ENCODE data around the gene FSTL3. TPM values are rescaled to one million over a fixed set of nuclear protein-coding genes. Genes with fewer than 3 reads are reported as not detected.

Gene FSTL3
- total RNA-seq, 1 donor from 2014 or later = 27.4 TPM

DNA sequence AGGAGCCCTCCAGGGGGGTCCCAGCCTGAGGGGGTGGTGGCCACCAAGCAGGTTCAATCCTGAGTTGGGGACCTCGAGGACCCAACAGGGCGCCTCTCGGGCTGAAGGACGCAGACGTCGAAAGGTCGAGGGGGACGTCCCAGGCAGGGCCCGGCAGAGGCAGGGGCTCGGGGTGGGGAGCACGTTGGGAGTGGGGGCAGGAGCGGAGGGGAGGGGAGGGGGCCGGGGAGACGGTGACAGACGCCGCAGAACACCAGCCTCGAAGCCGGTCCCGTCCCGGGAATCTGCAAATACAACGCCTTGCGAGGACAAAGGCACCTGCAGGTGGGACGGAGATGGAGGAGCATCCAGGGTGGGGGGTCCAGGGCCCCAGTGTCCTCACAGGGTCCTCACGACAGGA lies 32.5 kb upstream of the FSTL3 start:
- ATAC-seq (ENCODE audit: poor library complexity) = no peak
- intact Hi-C loops (cut with DNase I) = no loop called here
- DNase-seq = no peak

DNA sequence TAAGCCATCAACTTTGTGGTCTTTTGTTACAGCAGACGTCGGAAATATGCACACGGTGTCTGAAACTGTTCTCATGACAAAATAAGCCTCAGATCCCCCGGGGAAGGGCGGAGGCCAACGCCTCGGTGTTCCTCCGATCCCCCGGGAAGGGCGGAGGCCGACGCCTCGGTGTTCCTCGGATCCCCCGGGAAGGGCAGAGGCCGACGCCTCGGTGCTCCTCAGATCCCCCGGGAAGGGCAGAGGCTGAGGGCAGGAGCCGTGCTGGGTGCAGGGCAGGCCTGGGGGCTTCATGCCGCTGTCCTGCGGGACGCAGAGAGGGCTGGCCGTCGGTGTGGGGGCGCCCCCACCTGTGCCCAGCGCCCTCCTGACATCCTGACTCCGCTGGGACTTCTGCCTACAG lies 31.8 kb upstream of the FSTL3 start:
- no peak for ATAC-seq (ENCODE audit: poor library complexity)
- DNase-seq = no peak
- intact Hi-C loops (cut with DNase I) = no loop called here

DNA sequence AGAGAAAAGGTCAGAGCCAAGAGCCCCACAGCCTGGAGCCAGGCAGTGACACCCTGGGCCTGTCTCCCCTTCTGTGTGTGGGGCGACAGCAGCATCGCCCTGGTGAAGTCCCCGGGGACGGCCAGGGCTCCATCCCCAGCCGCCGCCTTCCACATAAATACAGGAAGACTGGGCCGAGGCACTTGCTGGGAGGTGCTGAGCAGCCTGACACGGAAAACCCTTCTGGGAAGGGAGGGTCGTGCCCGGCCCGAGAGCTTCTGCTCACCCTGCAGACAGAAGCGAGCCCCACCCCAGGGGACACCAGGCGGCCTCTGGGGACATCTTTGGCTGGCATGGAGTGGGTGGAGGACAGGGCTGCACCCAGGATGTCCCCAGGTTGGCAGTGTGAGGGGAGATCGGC lies 31.4 kb upstream of the FSTL3 start:
- intact Hi-C loops (cut with DNase I) = no loop called here
- ATAC-seq (ENCODE audit: poor library complexity) (no peak), DNase-seq (no peak)

DNA sequence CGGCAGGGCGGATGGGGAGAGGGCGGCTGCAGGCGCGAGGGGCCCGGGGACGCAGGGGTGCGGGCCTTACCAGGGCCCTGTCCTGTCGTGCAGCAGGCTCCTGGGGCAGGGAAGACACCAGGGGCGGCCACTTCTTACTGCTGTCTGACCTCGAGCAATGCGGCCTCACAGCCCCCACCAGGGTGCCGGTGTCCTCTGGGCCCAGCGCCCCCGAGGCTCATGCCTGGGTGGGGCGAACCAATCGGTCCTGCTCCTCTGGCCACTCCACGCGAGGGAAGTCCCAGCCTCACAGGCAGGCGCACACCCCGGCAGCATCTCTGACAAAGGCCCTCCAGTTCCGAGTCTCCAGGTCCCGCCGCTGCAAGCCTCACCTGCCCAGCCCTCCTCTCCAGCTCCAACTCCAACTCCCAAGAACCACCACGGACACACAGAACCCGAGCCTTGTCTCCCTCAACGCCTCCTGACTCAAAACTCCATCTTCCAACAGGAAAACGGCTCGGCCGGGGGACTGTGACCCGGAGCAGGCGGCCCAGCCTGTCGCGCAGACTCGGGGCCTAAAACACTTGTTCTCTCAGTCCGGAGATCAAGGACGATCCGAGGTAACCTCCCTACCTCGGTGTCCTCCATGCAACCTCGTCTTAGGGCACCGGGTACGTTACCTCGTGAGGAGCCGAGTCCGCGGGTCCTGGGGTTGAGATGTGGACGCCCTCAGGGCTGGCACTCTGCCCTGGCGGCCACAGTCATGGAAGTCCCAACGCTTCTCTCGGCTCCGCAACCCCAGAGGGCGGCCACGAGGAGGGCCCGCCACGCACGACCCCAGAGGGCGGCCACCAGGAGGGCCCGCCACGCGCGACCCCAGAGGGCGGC lies 30.0 kb upstream of the FSTL3 start:
- ATAC-seq (ENCODE audit: poor library complexity) = no peak
- intact Hi-C loops (cut with DNase I) = no loop called here
- no peak for DNase-seq

DNA sequence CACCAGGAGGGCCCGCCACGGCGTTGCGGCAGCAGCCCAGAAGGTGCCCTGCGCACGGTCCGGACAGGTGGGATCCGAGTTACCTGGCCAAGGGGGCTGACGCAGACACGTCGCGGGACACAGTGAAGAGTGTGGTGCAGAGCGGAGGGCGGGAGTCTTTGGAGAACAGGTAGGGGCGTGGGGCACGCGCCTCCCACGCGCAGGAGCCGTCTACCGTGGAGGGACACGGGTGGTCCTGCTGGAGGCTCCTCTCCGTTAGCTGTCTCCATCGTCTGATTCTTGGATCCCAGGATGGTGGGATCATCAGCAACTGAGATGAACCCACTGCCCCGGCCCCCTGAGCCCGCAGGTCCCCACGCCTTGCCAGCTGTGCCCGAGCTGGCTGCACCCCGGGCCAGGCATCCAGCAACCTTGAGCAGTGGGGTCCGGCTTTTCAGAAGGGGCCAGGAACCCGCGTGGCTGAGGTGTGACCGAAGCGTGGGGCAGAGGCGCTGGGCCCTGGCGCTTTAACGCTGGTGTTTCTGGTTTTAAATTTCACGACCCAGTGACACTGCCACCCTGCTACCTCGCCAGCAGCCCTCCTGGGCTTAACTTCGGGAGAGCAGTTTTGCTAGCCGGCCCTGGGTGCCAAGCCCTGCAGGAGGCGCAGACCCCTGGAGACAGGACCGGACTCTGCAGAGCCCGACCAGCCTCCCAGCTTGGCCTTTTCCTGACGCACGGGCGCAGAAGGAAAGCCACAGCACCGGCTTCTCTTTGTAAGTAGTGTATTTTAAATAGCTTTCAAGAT lies 29.2 kb upstream of the FSTL3 start:
- ATAC-seq (ENCODE audit: poor library complexity) (no peak), DNase-seq (no peak)
- intact Hi-C loops (cut with DNase I) = no loop called here

DNA sequence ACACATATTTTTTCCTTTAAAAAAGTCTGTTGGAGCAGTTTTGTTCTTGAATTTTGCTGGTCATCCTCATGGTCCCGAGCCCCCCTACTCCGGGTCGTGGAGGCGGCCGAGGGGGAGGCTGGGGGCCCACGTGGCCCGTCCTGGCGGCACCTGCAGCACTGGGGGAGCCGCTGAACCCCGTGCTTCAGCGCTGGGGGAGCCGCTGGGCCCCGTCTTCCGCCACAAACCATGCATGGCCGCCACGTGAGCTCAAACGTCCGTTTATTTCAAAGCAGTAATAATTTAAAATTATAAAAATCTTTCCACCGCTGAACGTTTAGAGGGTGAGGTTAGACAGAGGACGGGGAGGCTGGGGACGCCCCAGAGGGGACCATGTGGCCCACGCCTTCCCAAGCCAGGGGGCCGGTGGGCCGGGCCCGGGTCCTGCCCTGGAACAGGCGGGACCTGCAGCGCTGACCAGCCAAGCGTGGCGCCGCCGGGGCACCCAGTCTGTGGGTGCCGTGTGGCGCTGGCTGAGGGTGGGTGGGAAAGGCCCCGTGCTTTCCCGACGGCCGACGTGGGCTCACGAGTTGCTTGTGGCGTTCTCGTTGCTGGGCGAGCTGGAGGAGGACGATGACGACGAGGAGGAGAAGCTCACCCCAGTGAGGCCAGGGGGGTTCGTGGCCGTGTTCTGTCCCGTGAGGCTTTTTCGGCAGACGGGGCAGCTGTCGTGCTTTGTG lies 28.5 kb upstream of the FSTL3 start:
- DNase-seq (no peak), ATAC-seq (ENCODE audit: poor library complexity) (no peak)
- intact Hi-C loops (cut with DNase I) = no loop called here

DNA sequence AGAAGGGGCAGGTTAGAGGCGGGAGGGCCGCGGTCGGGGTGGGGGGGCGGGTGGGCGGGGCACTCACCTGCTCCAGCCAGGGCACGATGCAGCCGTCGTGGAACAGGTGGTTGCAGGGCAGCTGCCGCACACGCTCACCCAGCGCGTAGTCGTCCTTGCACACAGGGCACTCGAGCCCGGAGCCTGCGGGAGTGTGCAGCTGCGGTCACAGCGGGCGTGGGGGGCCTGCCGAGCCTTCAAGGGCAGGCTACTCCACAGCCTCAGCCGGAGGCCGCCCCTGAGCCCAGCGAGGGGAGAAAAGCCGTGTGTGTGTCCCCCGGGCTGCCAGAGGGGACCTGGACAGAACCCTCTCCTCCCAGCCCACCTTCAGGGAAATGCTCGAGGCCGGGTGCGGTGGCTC lies 27.9 kb upstream of the FSTL3 start:
- intact Hi-C loops (cut with DNase I) = no loop called here
- ATAC-seq (ENCODE audit: poor library complexity) (no peak), DNase-seq (no peak)

DNA sequence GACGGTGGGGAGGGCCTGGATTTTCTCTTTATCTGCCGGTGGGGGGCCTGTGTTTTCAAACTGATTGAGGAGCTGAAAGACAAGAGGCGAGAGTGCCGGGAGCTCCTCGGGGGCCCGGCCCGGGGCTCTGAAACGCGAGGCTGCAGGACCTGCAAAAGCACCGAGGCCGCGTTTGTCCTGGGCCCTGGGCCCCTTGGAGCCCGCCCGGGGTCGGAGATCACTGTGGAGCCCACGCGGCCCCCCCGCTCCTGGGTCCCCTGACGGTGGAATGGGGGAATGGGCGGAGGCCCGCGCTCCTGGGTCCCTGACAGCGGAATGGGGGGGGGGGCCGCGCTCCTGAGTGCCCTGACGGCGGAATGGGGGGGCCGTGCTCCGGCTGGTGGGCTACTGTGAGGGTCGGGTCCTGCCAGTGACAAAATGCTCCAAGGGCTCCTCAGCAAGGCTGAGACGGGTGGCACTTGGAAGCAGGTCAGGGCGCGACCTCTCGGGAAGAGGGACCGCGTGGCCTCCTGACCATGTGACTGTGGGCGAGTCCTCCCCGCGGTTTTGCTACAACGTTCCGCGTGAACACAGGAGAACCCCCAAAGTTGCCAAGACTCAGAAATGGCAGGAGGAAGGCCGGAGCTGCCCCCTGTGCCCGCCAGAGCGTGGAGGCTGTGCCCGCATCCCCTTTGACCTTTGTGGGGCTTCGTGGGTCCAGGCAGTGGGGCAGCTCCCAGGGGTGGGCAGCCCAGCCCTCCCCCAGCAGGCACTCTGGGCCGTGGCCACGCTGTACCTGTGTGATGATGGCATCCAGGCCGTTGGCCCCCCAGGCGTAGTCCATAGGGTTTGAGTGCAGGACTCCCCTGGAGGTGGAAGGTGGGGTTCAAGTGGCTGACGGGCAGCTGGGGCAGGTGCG lies 27.0 kb upstream of the FSTL3 start:
- DNase-seq = no peak

DNA sequence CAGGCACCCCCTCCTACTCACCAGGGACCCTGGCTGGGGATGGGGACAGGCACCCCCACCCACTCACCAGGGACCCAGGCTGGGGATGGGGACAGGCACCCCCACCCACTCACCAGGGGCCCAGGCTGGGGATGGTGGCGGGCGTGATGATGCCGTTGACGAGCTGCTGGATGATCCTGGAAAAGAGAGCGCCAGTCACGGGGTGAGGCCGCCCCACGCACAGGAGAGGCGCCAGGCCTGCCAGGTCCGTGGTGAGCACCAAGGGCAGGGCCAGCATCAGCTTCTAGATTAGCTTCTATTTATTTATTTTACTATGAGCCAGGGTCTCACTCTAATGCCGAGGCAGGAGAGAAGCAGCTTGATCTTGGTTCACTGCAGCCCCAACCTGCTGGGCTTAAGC lies 26.1 kb upstream of the FSTL3 start:
- DNase-seq = no peak

More for the DNA sequence above, 27.0 kb upstream of the FSTL3 start:
- no peak for ATAC-seq (ENCODE audit: poor library complexity)
- intact Hi-C loops (cut with DNase I) = no loop called here

DNA sequence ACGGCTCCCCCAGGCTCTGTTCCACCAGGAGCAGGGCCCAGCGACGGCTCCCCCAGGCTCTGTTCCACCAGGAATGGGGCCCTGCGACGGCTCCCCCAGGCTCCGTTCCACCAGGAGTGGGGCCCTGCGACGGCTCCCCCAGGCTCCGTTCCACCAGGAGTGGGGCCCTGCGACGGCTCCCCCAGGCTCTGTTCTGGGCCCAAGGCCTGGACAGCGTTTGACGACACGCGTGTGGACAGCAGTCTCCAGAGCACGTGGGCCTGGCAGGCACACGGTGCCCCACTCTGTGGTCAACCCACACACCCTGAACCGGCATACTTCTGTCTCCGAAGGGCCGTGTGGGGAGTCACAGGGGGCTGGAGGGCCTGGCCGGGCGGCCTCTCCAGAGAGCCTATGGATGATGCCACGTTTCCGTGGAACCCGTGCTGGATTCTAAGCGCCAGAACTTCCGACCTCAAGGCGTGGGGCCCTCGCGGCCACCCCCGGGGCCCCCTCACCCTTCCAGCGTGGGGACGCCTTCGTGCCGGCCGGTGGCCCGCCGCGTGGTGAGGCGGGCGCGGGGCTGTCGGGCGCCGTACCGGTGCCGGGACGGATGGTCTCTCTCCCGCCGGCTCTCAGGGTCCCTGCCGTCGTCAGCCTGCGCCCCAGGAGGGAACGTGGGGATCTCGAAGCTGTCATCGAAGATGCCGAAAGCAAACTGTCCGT lies 24.9 kb upstream of the FSTL3 start:
- intact Hi-C loops (cut with DNase I) = no loop called here
- DNase-seq = no peak
- ATAC-seq (ENCODE audit: poor library complexity) = no peak

More for the DNA sequence above, 26.1 kb upstream of the FSTL3 start:
- intact Hi-C loops (cut with DNase I) = no loop called here
- no peak for ATAC-seq (ENCODE audit: poor library complexity)

DNA sequence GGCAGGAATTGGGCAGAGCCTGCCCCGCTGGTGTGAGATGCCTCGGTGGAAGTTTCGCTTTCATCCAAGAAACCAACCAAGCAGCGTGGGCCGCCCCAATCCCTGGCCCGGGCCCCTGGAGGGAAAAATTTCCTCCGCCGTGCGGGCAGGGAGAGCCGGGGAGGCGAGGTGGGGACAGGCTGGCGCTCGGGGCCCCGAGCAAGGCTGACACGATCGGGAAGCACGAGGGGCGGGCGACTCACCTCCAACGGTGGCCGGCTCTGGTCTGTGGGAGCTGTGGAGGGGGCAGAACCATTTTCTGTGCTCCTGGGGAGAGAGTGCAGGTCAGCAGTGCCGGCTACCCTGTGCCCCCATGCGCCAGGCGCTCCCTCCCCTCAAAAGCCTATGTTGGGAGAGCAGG lies 24.2 kb upstream of the FSTL3 start:
- no peak for ATAC-seq (ENCODE audit: poor library complexity)

DNA sequence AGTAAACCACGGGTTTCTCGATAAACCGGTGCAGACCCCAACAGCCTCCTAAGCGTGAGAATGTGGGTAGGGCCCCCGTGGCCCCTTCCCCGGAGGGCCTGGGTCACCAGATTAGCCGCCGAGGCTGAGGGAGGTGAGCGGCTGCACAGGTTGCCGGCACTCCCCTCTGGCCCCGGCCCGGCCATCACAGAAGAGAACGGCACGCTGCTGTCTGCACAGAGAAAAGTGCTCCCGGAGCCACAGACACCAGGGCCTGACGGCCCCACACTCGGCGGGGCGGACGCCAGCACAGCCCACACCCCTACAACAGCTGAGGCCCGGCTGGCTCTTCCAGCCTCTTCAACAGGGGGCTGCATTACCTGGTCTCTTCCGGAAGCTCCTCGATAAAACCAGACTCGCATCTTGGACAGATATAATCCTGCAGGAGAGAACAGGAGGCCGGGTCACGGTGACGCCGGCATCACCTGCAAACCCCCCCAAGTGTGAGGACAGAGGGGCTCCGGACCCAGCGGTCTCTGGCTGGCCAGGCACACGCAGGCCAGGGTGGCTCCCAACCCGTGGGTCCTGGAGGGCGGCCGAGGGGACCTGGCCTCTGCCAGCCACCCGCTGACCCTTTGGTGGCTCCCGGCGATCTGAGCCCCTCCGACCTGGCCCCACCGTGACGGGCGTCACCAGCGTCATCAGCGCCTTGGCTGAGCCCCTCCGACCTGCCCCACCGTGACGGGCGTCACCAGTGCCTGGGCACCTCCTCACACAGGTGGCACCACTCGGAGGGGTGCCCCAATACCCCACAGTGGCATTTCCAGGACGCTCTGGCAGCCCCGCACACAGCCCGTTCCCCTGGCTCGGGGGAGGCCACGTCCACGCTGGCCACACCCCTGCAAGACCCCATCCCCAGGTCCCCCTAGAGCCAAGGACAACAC lies 23.5 kb upstream of the FSTL3 start:
- intact Hi-C loops (cut with DNase I) = no loop called here

More for the DNA sequence above, 24.2 kb upstream of the FSTL3 start:
- intact Hi-C loops (cut with DNase I) = no loop called here
- no peak for DNase-seq

DNA sequence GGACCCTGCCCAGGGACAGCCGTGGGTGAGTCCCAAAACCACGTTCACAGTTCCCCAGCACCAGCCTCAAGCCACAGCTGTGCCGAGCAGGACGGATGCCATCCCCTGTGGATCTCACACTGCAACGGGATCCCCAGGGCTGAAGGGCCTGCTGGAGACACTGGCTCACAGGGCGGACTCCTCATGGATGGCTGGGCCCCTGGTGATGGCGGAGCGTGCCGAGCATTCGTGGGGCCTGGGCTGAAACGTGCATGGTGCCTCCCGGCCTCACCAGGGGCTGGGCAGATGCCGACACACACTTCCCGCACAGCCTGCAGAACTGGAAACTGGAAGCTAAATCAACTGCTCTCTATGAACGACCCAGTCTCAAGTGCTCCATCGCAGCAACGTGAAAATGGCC lies 22.8 kb upstream of the FSTL3 start:
- intact Hi-C loops (cut with DNase I) = no loop called here
- ATAC-seq (ENCODE audit: poor library complexity) = no peak
- DNase-seq = no peak

More for the DNA sequence above, 23.5 kb upstream of the FSTL3 start:
- DNase-seq (no peak), ATAC-seq (ENCODE audit: poor library complexity) (no peak)

DNA sequence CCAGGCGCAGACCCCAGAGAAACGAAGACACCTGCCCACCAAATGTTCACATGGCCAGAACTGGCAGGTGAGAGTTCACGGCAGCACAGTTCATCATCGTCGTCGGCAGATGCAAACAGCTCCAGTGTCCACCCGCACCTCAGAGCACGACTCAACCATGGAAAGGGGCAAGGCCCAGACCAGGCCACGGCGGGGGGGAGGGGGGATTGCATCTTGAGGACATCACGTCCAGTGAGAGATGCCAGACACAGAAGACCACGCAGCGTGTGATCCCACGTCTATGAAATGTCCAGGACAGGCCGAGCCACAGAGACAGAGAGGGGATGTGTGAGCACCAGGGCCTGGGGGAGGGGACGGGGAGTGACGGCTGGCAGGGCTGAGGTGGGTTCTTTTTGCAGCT lies 20.5 kb upstream of the FSTL3 start:
- intact Hi-C loops (cut with DNase I) = no loop called here
- ATAC-seq (ENCODE audit: poor library complexity) (no peak), DNase-seq (no peak)

DNA sequence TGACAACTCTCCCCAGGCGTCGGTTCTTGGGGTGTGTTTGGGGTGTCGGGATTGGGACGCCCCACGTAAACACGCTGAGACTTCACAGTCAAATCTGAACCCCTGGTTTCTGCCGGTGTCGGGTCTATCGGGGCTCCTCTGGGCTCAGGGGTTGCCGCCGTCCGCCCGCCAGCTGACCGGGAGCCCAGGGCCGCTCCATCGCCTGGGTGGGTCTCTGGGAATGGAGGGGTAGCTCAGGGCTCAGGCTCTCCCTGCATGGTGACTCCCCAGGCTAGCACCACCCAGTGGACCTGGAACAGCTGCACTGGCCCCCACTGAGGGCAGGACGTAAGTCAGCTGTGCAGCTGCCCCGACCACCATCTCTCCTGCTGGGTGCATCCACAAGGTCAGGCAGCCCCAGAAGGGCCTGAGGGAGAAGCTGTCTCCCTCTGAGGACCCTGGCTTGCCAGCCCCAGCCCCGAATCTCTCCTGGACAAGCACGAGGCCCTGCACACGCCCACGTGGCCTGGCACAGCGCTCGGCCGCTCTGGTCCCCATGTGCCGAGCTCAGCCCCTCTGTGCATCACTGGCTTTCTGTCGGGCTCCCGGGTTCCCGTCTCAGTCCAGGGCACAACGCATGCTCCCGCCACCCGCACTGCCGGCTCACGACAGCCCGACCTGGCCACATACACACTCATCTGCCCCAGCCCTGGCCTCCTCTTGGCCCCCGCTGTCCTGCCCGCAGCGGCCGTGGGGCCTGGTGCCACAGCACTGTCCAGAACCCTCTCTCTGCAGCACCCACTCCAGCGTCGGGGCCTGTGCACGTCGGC lies 19.2 kb upstream of the FSTL3 start:
- intact Hi-C loops (cut with DNase I) = no loop called here
- ATAC-seq (ENCODE audit: poor library complexity) = no peak
- DNase-seq = no peak

DNA sequence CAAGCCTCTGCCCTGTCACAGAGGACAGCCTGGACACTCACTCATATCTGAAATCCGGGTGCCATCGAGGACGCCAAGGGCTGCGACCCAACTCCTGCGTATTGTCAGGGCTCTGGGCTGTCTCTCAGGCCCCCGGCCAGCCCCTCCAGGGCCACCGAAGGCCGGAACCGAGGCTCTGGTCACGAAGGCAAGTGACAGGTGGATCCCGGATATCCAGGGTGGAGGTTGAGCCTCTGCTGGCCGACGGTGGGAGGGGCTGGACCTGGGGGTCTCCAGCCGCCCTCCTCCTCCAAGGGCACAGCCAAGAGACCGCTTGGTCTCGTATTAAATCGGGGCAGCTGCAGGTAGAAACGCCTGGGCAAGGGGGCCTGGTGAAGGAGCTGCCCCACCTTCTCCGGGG lies 18.6 kb upstream of the FSTL3 start:
- ATAC-seq (ENCODE audit: poor library complexity) (no peak), DNase-seq (no peak)
- intact Hi-C loops (cut with DNase I) = no loop called here

Data from Right ventricle myocardium superior (tissue), 1 donor.